ENCODE results near the gene LRRC8D. TPM values are rescaled to one million over a fixed set of nuclear protein-coding genes. Genes with fewer than 3 reads are reported as not detected.

Gene LRRC8D
- total RNA-seq, 1 experiment from 2014 or later, result 37.2 TPM

GRCh38 chr1:89831462-89832120 is 10.8 kb downstream of the LRRC8D start:
- Mint-ChIP-seq H3K36me3 (ENCODE audit: insufficient read depth in 1 of 3, low read depth in 3 of 3) (peaks cover 0 to 10% (median 3%) of the 10 kb centered on the region in 3 experiments; a peak in 5 of 7 replicates), H3K4me3 (peak overlapping the region in 1 of 2 experiments; percentile 19; a peak in 2 of 5 replicates), H3K4me1 (peaks cover 50 to 51% of the 10 kb centered on the region in 2 experiments), H3K27ac (peak overlapping the region in 2 of 3 experiments; percentile 29 to 32; a peak in 5 of 7 replicates), H3K9me3 (no peaks in the 10 kb centered on the region), H3K27me3 (ENCODE audit: low read depth) (no peaks in the 10 kb centered on the region)
- Histone ChIP-seq H2AFZ (ENCODE audit: low read length) (no peak overlapping the region), H3K9ac (ENCODE audit: extremely low read depth, insufficient read length, low read length) (no peak overlapping the region), H3K27ac (ENCODE audit: insufficient read length, low read depth, low read length) (no peak overlapping the region), H2BK5ac (ENCODE audit: insufficient read length, low read length) (no peak overlapping the region), H3T11ph (ENCODE audit: low read length) (no peak overlapping the region), H3K4me2 (ENCODE audit: insufficient read depth, insufficient read length, low read length) (no peak overlapping the region), H3K56ac (ENCODE audit: insufficient read length, low read depth, low read length) (no peak overlapping the region), H3K9me3 (ENCODE audit: control insufficient read depth, low read depth, low read length) (no peaks in the 10 kb centered on the region), H2BK20ac (ENCODE audit: low read depth, low read length, poor library complexity, severe bottlenecking) (no peak overlapping the region), H3K23me2 (ENCODE audit: insufficient read length, low read depth, low read length, poor library complexity, severe bottlenecking) (no peaks in the 10 kb centered on the region), H2BK120ac (ENCODE audit: low read depth, low read length, poor library complexity, severe bottlenecking) (no peak overlapping the region), H2BK15ac (ENCODE audit: low read depth, low read length) (no peak overlapping the region), H2BK12ac (ENCODE audit: insufficient read length, low read depth, low read length) (no peak overlapping the region), H3K27me3 (ENCODE audit: insufficient read depth, low read length) (no peaks in the 10 kb centered on the region), H3K14ac (ENCODE audit: insufficient read depth, low read length) (no peak overlapping the region), H3K4ac (ENCODE audit: low read depth, low read length) (no peak overlapping the region), H3K18ac (ENCODE audit: insufficient read length, low read depth, low read length) (peak overlapping the region; percentile 7), H4K5ac (ENCODE audit: insufficient read length, low read depth, low read length) (no peak overlapping the region), H3K23ac (ENCODE audit: insufficient read length, low read depth, low read length) (no peak overlapping the region), H3K4me1 (ENCODE audit: insufficient read depth, low read length) (peaks cover 14% of the 10 kb centered on the region), H4K8ac (replicated peaks; ENCODE audit: insufficient read length, low read depth, low read length) (no peak overlapping the region), H4K91ac (ENCODE audit: insufficient read length, low read depth, low read length) (no peak overlapping the region), H3K79me1 (ENCODE audit: insufficient read depth, low read depth, low read length, poor library complexity, severe bottlenecking) (peaks cover 9% of the 10 kb centered on the region), H4K20me1 (ENCODE audit: control insufficient read depth, insufficient read depth, insufficient read length) (no peaks in the 10 kb centered on the region), H3K79me2 (ENCODE audit: insufficient read depth, low read length) (peaks cover 3% of the 10 kb centered on the region; the same call in 1 of the 2 replicates), H2AK5ac (ENCODE audit: insufficient read length, low read length) (no peak overlapping the region)
- no peak for TF ChIP-seq CTCF (conservative IDR thresholded peaks at IDR 0.05)
- WGBS (ENCODE audit: extremely low coverage, insufficient read length, low lambda C conversion rate), result no CpG with 5 or more reads among the region's 7 CpGs
- DNase-seq, result no peak

All from H9 (cell line).